ENCODE measurements around the gene RPTOR.

RPTOR gene

GRCh38 chr17:80822021-80822699 lies 277.5 kb downstream of the RPTOR start:
- no peak for DNase-seq (ENCODE audit: low spot score)
- ChIA-PET POLR2A (ENCODE audit: low non-redundant PET) (no interaction called here), CTCF (no interaction called here)
- no peak for TF ChIP-seq CTCF (conservative IDR thresholded peaks at IDR 0.05; ENCODE audit: low read depth)
- H3K27ac ChIP-seq = peak overlapping the region; percentile 9

GRCh38 chr17:80822700-80823410 lies 278.2 kb downstream of the RPTOR start:
- ChIA-PET CTCF (no interaction called here), POLR2A (ENCODE audit: low non-redundant PET) (no interaction called here)
- no peak for DNase-seq (ENCODE audit: low spot score)

GRCh38 chr17:80824549-80825470 lies 280.2 kb downstream of the RPTOR start:
- CTCF ChIA-PET = no interaction called here
- no peak for DNase-seq (ENCODE audit: low spot score)
- peak overlapping the region; percentile 96 for H3K27ac ChIP-seq
- POLR2A ChIA-PET (ENCODE audit: low non-redundant PET) = interaction anchor here (0.6 kb wide), 1 partner anchor 74 kb away, joined by 3 read pairs; no protein-coding TSS in a partner anchor
- no peak for TF ChIP-seq CTCF (conservative IDR thresholded peaks at IDR 0.05; ENCODE audit: low read depth)

More at GRCh38 chr17:80822700-80823410, 278.2 kb downstream of the RPTOR start:
- peak overlapping the region; percentile 48 for H3K27ac ChIP-seq
- no peak for TF ChIP-seq CTCF (conservative IDR thresholded peaks at IDR 0.05; ENCODE audit: low read depth)

- DNase-seq (ENCODE audit: low spot score) = no peak
- ChIA-PET CTCF (interaction anchor here (0.6 kb wide), 2 partner anchors 11 to 348 kb away, joined by 3 to 4 read pairs; no protein-coding TSS in a partner anchor), POLR2A (ENCODE audit: low non-redundant PET) (interaction anchor here (0.6 kb wide), 1 partner anchor 75 kb away, joined by 3 read pairs; no protein-coding TSS in a partner anchor)
- H3K27ac ChIP-seq = peak overlapping the region; percentile 96
- no peak for TF ChIP-seq CTCF (conservative IDR thresholded peaks at IDR 0.05; ENCODE audit: low read depth)
Measured at GRCh38 chr17:80825471-80826345, 281.1 kb downstream of the RPTOR start.

GRCh38 chr17:80826346-80826954 lies 281.8 kb downstream of the RPTOR start:
- ChIA-PET CTCF (interaction anchor here (0.6 kb wide), 2 partner anchors 11 to 349 kb away, joined by 3 to 4 read pairs; no protein-coding TSS in a partner anchor), POLR2A (ENCODE audit: low non-redundant PET) (no interaction called here)
- peak overlapping the region; percentile 96 for H3K27ac ChIP-seq
- no peak for DNase-seq (ENCODE audit: low spot score)
- no peak for TF ChIP-seq CTCF (conservative IDR thresholded peaks at IDR 0.05; ENCODE audit: low read depth)

Data from RWPE1 (cell line).